GM19455 (cell line): ENCODE measurements around the gene PPME1.

Experiments
- ATAC-seq: cut with Tn5 transposase; IDR thresholded peaks from one replicate; pipeline ENCODE4 v1.9.1; 2021; ENCODE audit not compliant: unreplicated experiment

PPME1 gene

DNA sequence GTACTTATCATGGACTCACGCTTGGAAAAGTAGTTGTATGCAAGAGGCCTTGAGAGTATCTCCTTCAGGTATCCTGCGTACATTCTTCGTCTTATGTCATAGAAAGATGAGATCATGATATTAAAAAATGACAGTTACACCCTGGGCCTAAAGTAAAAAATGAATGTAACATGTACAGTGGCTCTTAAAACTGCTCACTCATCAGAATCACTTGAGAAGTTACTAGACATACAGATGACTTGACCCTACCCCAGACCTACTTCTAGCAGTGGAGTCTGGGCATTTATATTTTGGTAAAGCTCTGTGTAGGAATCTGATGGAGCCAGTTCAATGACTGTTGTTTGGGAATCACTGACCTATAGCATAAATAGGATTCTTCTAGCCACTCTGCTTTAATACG lies 54.5 kb downstream of the PPME1 start:
- no peak for ATAC-seq

DNA sequence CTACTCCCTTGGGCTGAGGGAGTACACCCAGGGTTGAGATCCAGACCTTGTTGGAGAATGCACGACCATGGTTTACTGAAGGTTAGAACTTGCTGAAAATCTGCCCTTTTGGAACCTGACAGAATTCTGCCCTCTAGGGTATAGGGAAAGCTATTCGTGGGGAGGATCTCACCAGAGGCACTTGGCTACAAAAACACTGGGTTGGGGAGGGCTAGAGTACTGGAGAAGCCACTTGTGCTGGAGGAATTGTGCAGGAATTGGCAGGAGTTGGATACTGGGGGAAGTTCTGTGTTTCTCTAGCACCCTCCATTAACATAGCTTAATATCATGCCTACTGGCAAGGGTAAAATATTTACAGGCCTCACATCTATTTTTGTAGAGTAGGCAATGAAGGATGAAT lies 55.8 kb downstream of the PPME1 start:
- no peak for ATAC-seq

DNA sequence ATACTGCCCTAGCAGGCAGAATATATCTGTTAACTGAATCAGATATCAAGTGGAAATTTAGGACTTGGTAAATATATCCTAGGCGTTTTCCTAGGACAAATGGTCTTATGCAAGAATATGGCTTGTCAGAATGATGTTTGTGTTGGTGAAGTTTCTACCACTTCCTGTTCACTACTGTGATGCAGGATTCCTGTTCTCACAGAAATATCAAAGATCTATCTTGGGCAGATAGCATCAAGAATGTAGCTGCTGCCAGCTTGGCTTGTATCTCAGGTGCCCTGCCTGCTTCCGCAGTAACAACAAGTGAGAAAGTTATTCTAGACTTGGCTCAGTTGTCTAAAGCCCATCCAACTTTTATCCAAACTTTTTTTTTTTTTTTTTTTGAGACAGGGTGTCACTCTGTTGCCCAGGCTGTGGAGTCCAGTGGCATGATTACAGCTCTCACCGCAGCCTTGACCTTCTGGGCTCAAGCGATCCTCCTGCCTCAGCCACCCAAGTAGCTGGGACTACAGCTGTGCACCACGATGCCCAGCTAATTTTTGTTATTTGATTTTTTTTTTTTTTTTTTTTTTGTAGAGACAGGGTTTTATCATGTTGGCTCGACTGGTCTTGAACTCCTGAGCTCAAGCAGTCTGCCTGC lies 61.3 kb downstream of the PPME1 start:
- no peak for ATAC-seq

DNA sequence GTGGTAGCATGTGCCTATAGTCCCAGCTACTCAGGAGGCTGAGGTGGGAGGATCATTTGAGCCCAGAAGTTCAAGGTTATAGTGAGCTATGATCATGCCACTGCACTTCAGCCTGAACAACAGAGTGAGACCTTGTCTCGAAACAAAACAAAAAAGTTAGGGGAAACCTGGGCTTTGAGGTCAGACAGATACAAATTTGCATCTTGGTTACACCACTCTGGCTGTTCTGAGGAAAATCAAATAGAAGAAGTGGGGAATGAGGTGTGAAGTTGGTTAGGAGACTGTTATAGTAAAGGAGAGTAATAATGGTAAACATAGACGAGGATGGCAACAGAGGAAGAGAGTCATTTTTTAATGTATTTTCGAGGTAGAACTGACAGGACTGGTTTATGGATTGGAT lies 62.6 kb downstream of the PPME1 start:
- no peak for ATAC-seq

DNA sequence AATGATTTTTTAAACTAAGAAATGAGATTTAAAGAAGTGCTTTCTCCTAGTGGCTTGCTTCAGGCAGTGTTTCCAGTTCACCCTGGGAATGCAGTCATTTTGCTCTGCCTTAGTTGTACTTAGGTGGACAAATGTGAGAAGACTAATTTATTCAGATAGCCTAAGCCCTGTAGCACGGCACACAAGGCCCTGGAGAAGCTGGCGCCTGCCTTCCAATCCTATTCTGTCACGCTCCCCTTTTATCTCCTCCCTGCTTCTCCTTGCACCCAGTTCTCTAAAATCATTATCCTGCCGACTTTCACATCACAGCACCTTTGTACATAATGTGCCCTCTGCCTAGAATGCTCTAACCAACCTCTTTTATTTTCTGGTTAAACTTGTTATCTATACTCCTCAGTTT lies 64.0 kb downstream of the PPME1 start:
- ATAC-seq: no peak

DNA sequence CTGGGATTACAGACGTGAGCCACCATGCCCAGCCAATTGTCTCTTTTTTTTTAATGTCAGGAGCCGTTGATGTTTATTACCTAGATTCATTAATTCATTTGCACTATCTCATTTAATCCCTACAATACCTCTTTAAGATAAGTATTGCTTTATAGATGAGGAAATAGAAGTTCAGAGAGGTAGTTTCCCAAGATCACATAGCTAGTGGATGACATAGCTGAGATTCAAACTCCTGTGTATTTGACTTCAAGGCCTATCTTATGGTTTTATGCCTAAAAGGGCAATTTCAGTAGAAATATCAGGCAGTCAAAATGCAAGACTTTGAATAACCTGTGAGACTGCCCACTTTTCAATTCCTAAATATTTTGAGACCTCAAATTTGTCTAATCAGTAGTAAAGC lies 66.5 kb downstream of the PPME1 start:
- no peak for ATAC-seq

DNA sequence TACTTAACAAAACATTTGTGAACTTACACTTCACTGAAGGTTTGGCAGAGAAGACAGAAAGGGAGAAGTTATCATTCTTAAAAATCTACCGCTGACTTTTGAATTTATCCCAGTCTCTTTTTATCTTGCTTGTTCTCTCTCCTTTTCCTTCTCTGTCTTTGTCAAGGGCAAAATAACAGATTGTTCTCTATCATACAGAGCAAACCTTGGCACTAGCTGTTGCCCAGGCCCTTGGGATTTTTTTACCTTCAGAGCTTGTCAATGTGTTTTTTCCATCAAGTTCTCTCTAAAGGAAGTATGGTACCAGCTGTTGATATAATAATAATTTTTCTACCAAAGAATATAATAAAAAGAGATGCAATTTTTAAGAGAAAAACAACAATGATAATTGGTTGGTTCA lies 67.2 kb downstream of the PPME1 start:
- no peak for ATAC-seq

DNA sequence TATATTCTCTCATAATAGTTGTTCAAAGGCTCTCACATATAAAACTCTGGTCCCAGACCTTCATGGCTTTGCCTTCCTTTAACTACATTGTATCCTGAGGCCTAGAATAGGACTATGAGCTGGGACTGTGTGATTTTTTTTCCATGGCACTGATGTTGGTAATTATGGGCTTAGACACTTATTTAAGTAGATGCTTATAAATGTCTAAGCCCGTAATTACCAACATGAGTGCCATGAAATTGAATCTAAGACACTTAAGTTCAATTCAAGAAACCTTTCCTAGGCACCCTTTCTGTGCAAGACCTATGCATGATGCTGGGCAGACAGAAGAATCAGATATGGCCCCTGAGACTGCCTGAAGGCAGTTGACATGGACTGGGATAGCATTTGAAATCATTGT lies 77.4 kb downstream of the PPME1 start:
- no peak for ATAC-seq

DNA sequence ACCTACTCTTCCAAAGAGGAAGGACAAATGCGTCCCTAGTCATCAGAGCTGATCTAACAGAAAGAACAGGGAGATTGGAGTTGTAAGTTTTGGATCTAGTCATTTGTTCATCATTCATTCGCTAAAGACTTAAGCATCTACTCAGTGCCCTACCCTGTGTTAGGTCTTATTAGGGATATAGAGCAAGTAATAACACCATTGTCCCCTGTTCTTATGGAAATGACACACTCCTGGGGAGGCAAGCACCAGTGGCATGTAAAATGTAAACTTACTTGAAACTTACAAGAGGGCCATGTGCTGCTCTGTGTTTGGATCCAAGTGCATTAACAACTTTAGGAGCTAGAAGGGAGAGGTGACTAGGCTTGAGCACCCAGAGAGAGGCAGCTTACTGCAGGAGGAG lies 78.4 kb downstream of the PPME1 start:
- ATAC-seq: no peak

DNA sequence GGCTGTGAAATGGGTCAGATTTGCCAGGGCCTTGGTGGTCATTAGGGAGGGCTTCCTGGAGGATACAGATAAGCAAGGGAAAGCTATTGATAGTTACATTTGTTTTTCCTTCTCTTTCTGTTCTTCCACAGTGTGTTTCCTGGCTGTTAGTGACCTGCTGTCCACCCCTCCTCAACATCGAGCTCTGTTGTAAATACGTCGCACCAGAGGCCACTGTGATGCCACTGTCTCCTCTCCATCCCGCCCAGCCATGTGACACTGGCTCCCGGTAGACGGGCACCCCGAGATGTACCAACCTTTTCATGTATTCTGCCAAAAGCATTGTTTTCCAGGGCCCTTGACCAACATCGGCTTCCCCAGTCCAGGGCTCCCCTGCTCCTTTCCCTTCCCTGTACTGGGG lies 82.3 kb downstream of the PPME1 start:
- no peak for ATAC-seq

DNA sequence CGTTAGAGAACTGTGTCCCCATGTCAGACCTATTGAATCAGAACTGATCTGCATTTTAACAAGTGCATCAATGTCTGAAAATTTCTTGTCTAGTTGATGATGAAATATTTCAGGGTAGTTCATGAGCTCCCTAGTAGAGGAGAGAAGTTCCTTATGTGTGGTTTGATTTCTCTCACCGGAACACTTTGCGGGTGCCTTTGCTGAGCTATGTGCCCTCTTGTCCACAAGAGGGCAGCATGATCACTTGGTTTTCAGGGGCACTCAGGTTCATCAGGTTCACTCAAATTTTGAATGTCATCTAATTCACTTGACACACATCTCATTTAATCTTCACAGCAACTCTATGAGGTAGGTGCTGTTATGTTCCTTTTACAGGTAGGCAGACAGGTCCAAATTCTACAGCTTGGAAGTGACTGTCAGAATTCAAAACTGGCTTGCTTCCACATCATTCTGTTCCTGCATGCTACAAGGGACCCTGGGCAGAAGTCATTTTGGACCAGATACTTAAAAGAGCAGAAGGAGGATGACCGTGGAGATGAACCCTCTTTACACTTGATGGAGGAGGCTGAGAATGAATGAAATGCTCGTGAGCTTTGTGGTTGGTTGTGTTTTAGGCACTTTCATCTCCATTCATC lies 84.8 kb downstream of the PPME1 start:
- no peak for ATAC-seq

DNA sequence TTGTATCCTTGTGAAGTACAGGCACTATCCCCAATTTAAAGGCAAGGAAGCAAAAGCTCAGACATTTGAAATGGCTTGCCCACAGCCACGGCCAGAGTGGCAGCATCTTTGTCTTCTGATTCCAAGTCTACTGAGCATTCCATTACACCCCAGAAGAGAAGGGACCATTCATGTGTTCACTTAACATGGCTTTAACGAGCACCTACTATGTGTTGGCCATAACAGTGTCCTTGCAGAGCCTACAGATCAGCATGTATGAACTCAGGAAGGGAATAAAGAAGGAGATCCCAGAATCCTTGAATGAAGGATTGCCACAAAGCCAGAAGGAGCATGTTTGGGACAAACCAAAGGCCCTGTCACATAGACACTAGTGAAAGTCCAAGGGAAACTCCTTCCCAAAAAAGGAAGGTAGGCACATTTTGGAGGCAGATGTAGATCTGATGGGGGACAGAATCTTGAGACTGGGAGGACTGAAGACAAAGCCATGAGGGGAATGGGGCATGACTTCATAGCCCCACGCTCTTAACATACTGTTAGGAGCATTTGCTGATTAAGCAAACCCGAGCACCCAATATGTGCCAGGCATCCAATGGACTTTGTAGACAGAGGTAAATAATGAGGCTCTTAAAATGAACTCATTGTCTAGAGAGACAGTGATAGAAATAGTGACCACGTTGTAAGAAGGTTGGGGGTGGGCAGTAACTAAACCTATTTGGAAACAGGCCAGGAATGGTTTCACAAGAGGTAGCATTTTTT lies 85.5 kb downstream of the PPME1 start:
- no peak for ATAC-seq

DNA sequence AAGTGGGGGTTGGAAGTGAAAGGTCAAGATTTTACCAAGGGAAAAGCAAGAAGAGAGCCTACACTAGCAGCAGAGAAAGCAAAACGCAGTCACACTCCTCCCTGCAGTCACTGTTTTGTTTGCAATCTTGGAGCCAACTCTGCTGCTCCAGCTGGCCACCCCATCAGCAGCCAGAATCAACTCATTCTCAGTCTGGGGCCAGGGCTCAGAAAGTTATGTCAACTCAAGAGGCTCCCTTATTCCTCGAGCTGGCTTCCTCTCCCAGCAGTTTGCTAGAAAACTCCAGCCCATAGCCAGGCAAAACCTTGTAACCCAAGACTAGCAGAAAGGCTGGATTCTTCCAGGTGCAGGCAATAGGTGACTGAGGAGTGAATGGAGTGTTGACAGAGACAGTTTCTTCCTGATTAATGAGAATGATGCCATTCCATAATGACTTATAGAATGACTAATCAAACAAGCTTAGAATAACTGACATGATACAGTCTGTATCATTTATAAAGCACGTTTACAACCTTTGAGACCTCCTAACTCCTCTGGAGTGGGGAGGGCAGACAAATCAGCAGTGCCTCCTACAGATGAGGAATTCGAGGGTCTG lies 87.0 kb downstream of the PPME1 start:
- ATAC-seq: no peak

DNA sequence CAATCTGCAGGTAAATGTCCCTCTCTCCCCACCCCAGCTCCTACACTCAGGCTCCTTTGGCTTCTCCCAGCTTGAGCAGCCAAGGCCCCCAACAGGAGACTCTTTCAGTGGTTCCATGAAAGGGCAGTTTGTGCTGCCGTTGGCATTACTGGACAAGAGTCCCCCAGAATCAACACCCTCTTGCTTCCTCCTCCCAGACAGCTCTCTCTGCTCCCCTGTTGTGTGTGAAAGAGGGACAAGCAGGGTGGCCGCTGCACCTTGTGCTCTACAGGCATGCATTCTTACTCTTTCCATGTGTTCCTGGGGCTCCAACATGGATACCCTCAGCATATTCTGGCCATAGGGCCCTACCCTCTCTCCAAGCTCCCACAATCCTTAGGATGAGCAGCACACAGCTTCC lies 91.6 kb downstream of the PPME1 start:
- ATAC-seq: no peak

DNA sequence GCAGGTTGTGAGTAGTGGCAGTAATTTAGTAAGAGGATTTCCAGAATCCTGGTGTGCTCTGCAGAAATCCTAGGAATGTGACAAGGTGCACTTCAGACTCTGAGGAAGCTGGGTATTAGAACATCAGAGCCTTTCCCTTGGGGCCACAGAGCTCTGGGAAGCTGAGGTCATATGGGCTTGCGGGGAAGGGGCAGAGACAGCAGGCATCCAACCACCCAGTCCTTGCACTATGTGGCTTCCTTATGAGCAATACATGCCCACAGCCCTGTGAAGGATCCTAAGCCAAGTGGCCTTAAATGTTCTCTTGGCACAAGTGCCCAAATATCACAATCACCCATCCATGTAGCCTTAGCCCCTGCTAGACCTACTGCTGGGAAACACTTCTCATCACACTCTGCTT lies 94.2 kb downstream of the PPME1 start:
- ATAC-seq: no peak

DNA sequence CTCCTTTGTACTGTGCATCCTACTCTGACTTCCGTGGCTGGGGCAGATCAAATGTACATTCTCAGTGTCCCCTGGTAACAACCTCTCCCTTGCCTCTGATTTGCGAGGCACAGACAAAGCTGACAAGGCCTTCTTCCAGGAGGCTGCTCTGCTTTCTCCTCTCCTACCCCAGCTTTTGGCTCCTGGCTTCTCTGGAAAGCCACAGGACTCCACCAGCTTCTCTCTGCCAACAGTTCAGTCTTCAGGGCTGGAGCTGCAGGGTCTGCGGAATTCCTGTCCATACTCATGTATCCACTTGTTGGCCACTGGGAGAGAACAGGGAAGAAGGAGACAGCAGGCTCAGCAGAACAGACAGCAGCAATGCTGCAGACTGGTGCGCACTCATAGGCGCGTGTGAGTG lies 95.9 kb downstream of the PPME1 start:
- ATAC-seq: no peak

DNA sequence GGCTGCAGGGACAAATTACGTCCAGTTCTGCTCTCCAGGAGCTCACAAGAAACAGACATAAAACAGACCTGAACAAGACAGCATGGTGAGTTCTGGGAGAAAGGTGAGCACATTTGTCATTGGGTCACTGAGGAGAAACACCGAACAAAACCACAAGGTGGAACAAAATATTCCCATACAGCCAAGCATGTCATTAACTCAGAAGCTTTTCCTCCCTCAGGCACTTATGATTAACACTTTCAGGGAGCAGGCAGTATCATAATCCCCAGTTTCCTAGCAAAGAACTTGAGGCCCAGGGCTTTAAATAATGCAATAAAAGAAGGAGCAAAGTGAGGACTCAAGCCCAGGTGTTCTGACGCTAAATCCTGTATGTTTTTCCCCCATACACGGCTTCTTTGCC lies 97.4 kb downstream of the PPME1 start:
- ATAC-seq: no peak

DNA sequence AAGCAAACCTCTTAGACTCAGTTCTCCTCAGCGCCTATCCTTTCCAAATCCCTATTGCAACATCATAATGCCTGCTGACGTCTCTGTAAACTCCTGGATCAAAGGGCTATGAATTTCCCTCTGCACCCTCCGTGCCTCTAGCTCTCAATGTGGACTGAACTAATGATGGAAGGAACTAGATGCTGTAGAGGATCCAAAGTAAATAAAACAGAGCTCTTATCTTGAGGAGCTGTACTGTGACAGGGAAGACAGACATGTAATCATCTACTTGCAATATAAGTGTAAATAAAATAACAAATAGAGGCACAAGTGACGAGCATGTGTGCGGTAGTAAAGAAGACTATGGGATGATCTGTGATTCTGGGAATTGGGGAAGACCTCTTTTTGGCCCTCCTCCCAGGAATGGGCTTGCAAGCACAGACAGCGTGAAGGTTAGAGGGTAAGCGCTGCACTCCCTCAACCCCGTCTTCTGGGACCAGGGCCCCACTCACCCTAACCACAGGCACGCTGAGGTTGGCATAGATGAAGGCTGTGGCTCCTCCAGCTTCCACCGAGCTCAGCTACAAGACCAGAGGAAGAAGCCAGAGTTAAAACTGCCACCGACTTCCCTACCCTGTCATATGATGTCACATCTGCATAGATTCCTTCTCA lies 98.2 kb downstream of the PPME1 start:
- no peak for ATAC-seq

DNA sequence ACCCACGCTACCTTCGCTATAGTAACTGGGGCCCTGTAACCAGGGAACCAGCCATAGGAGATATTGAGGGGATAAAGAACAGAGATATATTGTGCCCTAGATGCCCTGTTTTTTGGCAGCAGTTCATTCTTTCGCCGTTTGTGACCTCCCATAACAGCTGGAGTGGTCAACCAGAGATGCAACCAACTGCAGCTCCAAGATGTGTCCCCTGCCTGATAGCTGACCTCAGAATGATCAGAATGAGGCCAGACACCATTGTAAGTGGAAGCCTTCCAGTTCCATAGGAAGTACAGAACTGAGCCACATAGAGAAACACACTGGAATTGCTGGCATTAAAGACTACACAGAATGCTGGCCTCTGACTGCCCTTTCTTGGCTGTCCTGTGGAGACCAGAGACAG lies 101.2 kb downstream of the PPME1 start:
- ATAC-seq: no peak

DNA sequence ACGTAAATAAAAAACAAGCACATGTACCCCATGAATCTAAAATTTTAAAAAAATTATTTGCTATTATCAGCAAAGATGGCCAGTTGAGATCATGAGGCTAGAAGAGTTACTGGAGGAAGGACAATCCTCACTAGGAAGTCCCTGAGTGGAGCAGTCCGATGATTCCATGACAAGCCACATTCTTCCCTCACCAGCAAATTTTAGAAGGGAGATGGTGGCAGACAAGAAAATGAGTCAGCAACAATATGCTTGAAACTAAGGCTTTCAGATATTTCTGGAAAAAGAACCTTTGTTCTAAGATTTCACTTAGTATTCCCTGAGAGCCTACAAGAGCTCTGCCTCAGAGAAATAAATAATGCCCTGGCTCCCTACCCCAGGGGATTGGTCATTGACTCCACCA lies 105.5 kb downstream of the PPME1 start:
- ATAC-seq: no peak

DNA sequence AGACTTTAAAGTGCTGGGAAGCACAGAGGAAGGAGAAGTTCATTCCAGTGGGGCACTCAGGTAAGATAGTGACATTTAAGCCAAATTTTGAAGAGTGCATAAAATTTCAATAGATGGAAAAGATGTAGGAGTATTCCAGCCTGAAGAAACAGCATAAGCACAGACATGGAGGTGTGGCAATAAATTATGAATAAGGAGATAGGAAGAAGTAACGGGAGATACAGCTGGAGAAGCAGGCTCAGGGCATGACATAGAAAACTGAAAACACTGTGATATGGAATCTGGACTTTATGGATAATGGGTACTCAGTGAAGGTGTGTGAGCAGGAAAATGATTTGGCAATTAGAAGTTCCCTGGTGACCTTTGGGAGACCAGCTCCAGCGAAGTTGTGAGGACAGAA lies 107.0 kb downstream of the PPME1 start:
- no peak for ATAC-seq

DNA sequence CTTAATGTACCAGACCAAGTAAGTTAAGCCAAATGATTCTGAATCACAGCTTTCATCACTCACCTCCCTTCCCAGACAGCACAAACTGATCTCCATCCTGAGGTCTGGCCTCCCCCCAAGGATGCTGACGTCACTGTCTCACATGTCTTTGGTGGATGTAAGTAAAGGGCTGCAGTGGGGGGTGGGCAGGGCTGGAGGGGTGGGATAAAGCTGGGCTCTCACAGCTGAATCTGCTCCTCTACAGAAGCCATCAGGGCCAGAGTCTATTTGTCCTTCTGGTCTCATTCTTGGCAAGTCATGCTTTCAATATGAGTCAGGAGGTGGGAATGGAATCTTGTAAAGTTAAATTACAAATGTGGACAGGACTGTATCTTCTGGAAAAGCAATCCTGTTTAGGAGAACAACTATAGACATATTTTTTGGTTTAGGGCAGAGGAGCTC lies 107.7 kb downstream of the PPME1 start:
- ATAC-seq: no peak
